ENCODE data around the gene FAM118B.

Gene FAM118B

DNA sequence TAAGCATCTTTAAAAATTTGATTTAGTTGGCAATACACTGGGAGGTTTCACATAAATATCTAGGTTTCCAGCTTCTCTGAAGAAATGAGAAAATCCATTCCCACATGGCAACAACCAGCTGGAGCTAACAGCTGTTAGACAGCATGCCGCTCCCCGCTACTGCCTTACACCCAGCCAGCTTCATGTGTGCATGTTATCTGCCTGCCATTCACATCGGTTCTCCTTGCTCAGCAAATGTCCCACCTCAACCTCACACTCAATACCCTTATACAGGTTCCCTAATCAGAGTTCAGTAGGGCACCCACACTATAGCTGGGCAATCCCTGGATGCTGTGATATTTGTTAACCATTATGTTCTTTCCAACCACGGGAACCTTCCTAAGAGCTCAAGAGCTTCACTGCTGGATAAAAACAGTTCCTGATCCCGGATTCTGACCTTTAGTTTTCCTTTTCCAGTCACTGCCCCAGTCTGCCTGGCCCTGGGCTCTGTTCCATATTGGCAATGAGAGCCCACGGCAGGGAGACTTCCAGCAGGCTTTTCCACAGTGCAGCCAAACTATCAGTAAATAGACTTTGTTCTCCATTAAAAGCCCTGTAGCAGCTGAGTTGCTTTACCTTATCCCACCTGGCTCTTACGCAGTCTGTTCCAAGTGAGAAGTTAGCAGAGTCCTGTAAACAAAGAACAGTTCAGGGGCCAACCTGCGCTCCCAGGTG, 8.8 kb upstream of the FAM118B start:
- no peak for TF ChIP-seq FOXM1 (IDR thresholded peaks at IDR 0.05; ENCODE audit: borderline replicate concordance, low read depth)
- TF ChIP-seq, protein P1, sequence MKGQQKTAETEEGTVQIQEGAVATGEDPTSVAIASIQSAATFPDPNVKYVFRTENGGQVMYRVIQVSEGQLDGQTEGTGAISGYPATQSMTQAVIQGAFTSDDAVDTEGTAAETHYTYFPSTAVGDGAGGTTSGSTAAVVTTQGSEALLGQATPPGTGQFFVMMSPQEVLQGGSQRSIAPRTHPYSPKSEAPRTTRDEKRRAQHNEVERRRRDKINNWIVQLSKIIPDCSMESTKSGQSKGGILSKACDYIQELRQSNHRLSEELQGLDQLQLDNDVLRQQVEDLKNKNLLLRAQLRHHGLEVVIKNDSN (IDR thresholded peaks at IDR 0.05) = no peak
- TF ChIP-seq, protein P2, sequence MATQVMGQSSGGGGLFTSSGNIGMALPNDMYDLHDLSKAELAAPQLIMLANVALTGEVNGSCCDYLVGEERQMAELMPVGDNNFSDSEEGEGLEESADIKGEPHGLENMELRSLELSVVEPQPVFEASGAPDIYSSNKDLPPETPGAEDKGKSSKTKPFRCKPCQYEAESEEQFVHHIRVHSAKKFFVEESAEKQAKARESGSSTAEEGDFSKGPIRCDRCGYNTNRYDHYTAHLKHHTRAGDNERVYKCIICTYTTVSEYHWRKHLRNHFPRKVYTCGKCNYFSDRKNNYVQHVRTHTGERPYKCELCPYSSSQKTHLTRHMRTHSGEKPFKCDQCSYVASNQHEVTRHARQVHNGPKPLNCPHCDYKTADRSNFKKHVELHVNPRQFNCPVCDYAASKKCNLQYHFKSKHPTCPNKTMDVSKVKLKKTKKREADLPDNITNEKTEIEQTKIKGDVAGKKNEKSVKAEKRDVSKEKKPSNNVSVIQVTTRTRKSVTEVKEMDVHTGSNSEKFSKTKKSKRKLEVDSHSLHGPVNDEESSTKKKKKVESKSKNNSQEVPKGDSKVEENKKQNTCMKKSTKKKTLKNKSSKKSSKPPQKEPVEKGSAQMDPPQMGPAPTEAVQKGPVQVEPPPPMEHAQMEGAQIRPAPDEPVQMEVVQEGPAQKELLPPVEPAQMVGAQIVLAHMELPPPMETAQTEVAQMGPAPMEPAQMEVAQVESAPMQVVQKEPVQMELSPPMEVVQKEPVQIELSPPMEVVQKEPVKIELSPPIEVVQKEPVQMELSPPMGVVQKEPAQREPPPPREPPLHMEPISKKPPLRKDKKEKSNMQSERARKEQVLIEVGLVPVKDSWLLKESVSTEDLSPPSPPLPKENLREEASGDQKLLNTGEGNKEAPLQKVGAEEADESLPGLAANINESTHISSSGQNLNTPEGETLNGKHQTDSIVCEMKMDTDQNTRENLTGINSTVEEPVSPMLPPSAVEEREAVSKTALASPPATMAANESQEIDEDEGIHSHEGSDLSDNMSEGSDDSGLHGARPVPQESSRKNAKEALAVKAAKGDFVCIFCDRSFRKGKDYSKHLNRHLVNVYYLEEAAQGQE (IDR thresholded peaks at IDR 0.05; ENCODE audit: low read depth) = no peak
- TF ChIP-seq EP300 (IDR thresholded peaks at IDR 0.05; ENCODE audit: borderline replicate concordance) = no peak
- no peak for TF ChIP-seq ZBTB7A (IDR thresholded peaks at IDR 0.05; ENCODE audit: low read depth)
- TF ChIP-seq YY1 (IDR thresholded peaks at IDR 0.05; ENCODE audit: low read depth) = no peak

DNA sequence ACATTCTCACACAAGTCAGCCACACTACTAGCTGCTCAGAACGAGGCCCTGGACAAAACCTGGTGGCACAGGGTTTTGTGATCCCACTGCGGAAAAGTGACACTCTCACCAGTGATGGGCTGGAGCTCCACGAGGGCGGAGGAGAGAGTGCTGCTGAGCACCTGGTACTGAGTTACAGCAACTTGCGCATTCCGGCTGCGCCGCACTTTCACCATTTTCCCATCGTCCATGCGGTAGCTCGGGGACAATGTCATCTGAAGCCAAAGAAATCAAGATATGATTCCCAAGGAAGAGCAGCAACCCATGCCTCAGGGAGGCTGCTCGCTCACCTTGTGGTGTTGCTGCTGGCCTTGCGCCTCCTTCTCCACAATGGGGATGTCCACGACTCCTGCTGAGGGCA, 6.2 kb upstream of the FAM118B start:
- TF ChIP-seq, protein P3, sequence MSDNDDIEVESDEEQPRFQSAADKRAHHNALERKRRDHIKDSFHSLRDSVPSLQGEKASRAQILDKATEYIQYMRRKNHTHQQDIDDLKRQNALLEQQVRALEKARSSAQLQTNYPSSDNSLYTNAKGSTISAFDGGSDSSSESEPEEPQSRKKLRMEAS (IDR thresholded peaks at IDR 0.05) = no peak
- no peak for TF ChIP-seq ZBTB7A (IDR thresholded peaks at IDR 0.05; ENCODE audit: low read depth)
- no peak for TF ChIP-seq CEBPB (IDR thresholded peaks at IDR 0.05)
- TF ChIP-seq CREB1 (IDR thresholded peaks at IDR 0.05; ENCODE audit: low read depth) = no peak
- no peak for TF ChIP-seq TAF1 (IDR thresholded peaks at IDR 0.05; ENCODE audit: low read depth)
- TF ChIP-seq TEAD4 (IDR thresholded peaks at IDR 0.05) = no peak
- TF ChIP-seq RAD21 (IDR thresholded peaks at IDR 0.05; ENCODE audit: low read depth) = no peak
- no peak for TF ChIP-seq EP300 (IDR thresholded peaks at IDR 0.05; ENCODE audit: borderline replicate concordance)
- no peak for TF ChIP-seq YY1 (IDR thresholded peaks at IDR 0.05; ENCODE audit: low read depth)
- TF ChIP-seq, protein P2 (IDR thresholded peaks at IDR 0.05; ENCODE audit: low read depth) = no peak
- TF ChIP-seq EGR1 (IDR thresholded peaks at IDR 0.05) = no peak
- no peak for TF ChIP-seq FOXM1 (IDR thresholded peaks at IDR 0.05; ENCODE audit: borderline replicate concordance, low read depth)

DNA sequence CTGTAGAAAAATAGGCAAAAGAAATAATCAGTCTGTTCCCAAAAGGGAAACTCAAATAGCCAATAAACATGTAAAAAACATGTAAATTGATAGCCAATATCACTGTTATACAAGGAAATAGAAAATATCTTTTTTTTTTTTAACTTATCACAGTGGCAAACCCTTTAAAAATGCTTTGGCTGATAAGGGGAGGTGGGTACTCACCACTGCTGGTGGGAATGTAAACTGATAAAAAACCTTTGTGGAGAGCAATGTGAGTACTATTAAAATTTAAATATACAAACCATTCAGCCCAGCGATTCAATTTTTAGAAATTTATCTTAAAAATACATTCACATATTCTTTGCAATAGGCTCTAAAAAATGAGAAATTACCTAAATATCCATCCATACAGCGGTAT, 3.7 kb upstream of the FAM118B start:
- TF ChIP-seq CREB1 (IDR thresholded peaks at IDR 0.05; ENCODE audit: low read depth) (no peak), FOXM1 (IDR thresholded peaks at IDR 0.05; ENCODE audit: borderline replicate concordance, low read depth) (no peak), ZBTB7A (IDR thresholded peaks at IDR 0.05; ENCODE audit: low read depth) (no peak), CEBPB (IDR thresholded peaks at IDR 0.05) (no peak), TCF12 (IDR thresholded peaks at IDR 0.05; ENCODE audit: low read depth) (no peak), TAF1 (IDR thresholded peaks at IDR 0.05; ENCODE audit: low read depth) (no peak), NFIC (IDR thresholded peaks at IDR 0.05) (no peak), EGR1 (IDR thresholded peaks at IDR 0.05) (no peak), YY1 (IDR thresholded peaks at IDR 0.05; ENCODE audit: low read depth) (no peak), TEAD4 (IDR thresholded peaks at IDR 0.05) (no peak), EP300 (IDR thresholded peaks at IDR 0.05; ENCODE audit: borderline replicate concordance) (no peak), RAD21 (IDR thresholded peaks at IDR 0.05; ENCODE audit: low read depth) (no peak)
- TF ChIP-seq, protein P3 (IDR thresholded peaks at IDR 0.05) = no peak
- TF ChIP-seq, protein P1 (IDR thresholded peaks at IDR 0.05) = no peak
- TF ChIP-seq, protein P2 (IDR thresholded peaks at IDR 0.05; ENCODE audit: low read depth) = no peak

DNA sequence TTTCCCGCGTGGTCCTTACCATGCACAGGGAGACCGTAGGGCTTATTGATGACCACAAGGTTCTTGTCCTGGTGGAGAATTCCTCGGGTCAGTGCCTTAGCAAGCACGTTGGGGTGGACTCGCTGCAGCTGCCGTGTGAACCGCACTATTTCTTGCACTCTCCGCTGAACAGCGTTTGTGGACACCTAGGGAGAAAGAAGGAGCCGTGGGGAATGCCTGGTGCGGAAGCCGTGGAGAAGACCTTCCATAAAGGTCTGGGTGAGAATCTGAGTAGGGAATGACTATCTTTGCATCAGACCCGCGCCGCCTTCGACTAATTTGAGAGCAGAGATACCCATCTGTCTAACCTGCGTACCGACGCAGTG, 729 bp upstream of the FAM118B start:
- TF ChIP-seq EGR1 (IDR thresholded peaks at IDR 0.05) (no peak), ZBTB7A (IDR thresholded peaks at IDR 0.05; ENCODE audit: low read depth) (no peak), YY1 (IDR thresholded peaks at IDR 0.05; ENCODE audit: low read depth) (no peak), FOXM1 (IDR thresholded peaks at IDR 0.05; ENCODE audit: borderline replicate concordance, low read depth) (no peak), RAD21 (IDR thresholded peaks at IDR 0.05; ENCODE audit: low read depth) (no peak), EP300 (IDR thresholded peaks at IDR 0.05; ENCODE audit: borderline replicate concordance) (no peak), CREB1 (IDR thresholded peaks at IDR 0.05; ENCODE audit: low read depth) (no peak), TCF12 (IDR thresholded peaks at IDR 0.05; ENCODE audit: low read depth) (no peak), TEAD4 (IDR thresholded peaks at IDR 0.05) (no peak), CEBPB (IDR thresholded peaks at IDR 0.05) (no peak), NFIC (IDR thresholded peaks at IDR 0.05) (no peak), TAF1 (IDR thresholded peaks at IDR 0.05; ENCODE audit: low read depth) (no peak)
- TF ChIP-seq, protein P2 (IDR thresholded peaks at IDR 0.05; ENCODE audit: low read depth) = no peak
- TF ChIP-seq, protein P3 (IDR thresholded peaks at IDR 0.05) = no peak
- TF ChIP-seq, protein P1 (IDR thresholded peaks at IDR 0.05) = no peak
